ENCODE data around the gene KDM3A. TPM values are rescaled to one million over a fixed set of nuclear protein-coding genes. Genes with fewer than 3 reads are reported as not detected.

The KDM3A gene
- total RNA-seq, 2 donors from 2014 or later: 24.6 to 56.6 TPM

GRCh38 chr2:86430368-86430767 is 10.8 kb upstream of the KDM3A start:
- no peak overlapping the region for H3K4me3 ChIP-seq
- no peaks in the 10 kb centered on the region for H3K4me1 ChIP-seq (replicated peaks)
- no peaks in the 10 kb centered on the region for H3K36me3 ChIP-seq
- no peak overlapping the region for H3K27ac ChIP-seq
- DNase-seq (ENCODE audit: low spot score): no peak
- no peaks in the 10 kb centered on the region for H3K27me3 ChIP-seq (replicated peaks; ENCODE audit: insufficient read depth)
- no peaks in the 10 kb centered on the region for H3K9me3 ChIP-seq
- intact Hi-C loops (cut with DNase I): no loop called here
- TF ChIP-seq CTCF (IDR thresholded peaks at IDR 0.05): no peak
- TF ChIP-seq POLR2A (IDR thresholded peaks at IDR 0.05): no peak
- no peak for TF ChIP-seq POLR2AphosphoS5 (IDR thresholded peaks at IDR 0.05)
- WGBS: 85% methylated on average over 1 of the region's 1 CpG

- Histone ChIP-seq H3K4me3 (no peak overlapping the region), H3K4me1 (replicated peaks) (no peaks in the 10 kb centered on the region), H3K27ac (no peak overlapping the region), H3K9me3 (no peaks in the 10 kb centered on the region), H3K27me3 (replicated peaks; ENCODE audit: insufficient read depth) (no peaks in the 10 kb centered on the region), H3K36me3 (no peaks in the 10 kb centered on the region)
- no peak for TF ChIP-seq CTCF (IDR thresholded peaks at IDR 0.05)
- TF ChIP-seq POLR2A (IDR thresholded peaks at IDR 0.05): no peak
- no peak for TF ChIP-seq POLR2AphosphoS5 (IDR thresholded peaks at IDR 0.05)
- WGBS: 73% methylated on average over 1 of the region's 1 CpG
- no peak for DNase-seq (ENCODE audit: low spot score)
- intact Hi-C loops (cut with DNase I): no loop called here
These were observed 8.0 kb upstream of the KDM3A start for GRCh38 chr2:86433137-86433536.

GRCh38 chr2:86434290-86434689 is 6.9 kb upstream of the KDM3A start:
- Histone ChIP-seq H3K4me3 (no peak overlapping the region), H3K27me3 (replicated peaks; ENCODE audit: insufficient read depth) (no peaks in the 10 kb centered on the region), H3K36me3 (no peaks in the 10 kb centered on the region), H3K9me3 (no peaks in the 10 kb centered on the region), H3K27ac (no peak overlapping the region), H3K4me1 (replicated peaks) (no peaks in the 10 kb centered on the region)
- no peak for TF ChIP-seq POLR2A (IDR thresholded peaks at IDR 0.05)
- TF ChIP-seq CTCF (IDR thresholded peaks at IDR 0.05): no peak
- TF ChIP-seq POLR2AphosphoS5 (IDR thresholded peaks at IDR 0.05): no peak
- no peak for DNase-seq (ENCODE audit: low spot score)
- intact Hi-C loops (cut with DNase I): no loop called here

- Histone ChIP-seq H3K27ac (no peak overlapping the region), H3K9me3 (no peaks in the 10 kb centered on the region), H3K36me3 (no peaks in the 10 kb centered on the region), H3K4me1 (replicated peaks) (no peaks in the 10 kb centered on the region), H3K4me3 (no peak overlapping the region), H3K27me3 (replicated peaks; ENCODE audit: insufficient read depth) (no peaks in the 10 kb centered on the region)
- 94% methylated on average over 4 of the region's 4 CpGs for WGBS
- TF ChIP-seq POLR2AphosphoS5 (IDR thresholded peaks at IDR 0.05) (no peak), CTCF (IDR thresholded peaks at IDR 0.05) (no peak), POLR2A (IDR thresholded peaks at IDR 0.05) (no peak)
- DNase-seq (ENCODE audit: low spot score): no peak
- intact Hi-C loops (cut with DNase I): no loop called here
These were observed 5.6 kb upstream of the KDM3A start for GRCh38 chr2:86435531-86435930.

GRCh38 chr2:86436328-86436727 is 4.8 kb upstream of the KDM3A start:
- H3K9me3 ChIP-seq: no peaks in the 10 kb centered on the region
- no peak for TF ChIP-seq POLR2AphosphoS5 (IDR thresholded peaks at IDR 0.05)
- intact Hi-C loops (cut with DNase I): no loop called here

More at GRCh38 chr2:86436328-86436727, 4.8 kb upstream of the KDM3A start:
- DNase-seq (ENCODE audit: low spot score): no peak
- Histone ChIP-seq H3K4me3 (no peak overlapping the region), H3K27ac (no peak overlapping the region), H3K27me3 (replicated peaks; ENCODE audit: insufficient read depth) (no peaks in the 10 kb centered on the region), H3K4me1 (replicated peaks) (no peaks in the 10 kb centered on the region), H3K36me3 (no peaks in the 10 kb centered on the region)

All from prostate gland (tissue), 2 donors.